WTC11 (cell line): ENCODE data around the gene CHMP2B. TPM values are rescaled to one million over a fixed set of nuclear protein-coding genes. Genes with fewer than 3 reads are reported as not detected.
"Not testable (repeated sequence)": the region's sequence is repeated elsewhere in the genome, so short reads cannot be mapped to it uniquely, and the experiment has no call there.

ENCODE experiments used
- ATAC-seq: fragments of 200-7000 bp; cut with Tn5 transposase; 2 replicates; pipeline ENCODE4 v1.10.0; 2021; ENCODE audit warnings: mild to moderate bottlenecking, moderate library complexity
- CTCF ChIA-PET: fragments of 300-600 bp; sonication (Branson Sonifier 250); formaldehyde crosslinking; loops from one replicate; lab custom pipeline; 2021; ENCODE audit warnings: antibody characterized with exemption; lab: Charles Lee
- POLR2A ChIA-PET: fragments of 350-600 bp; sonication (Branson Sonifier 250); formaldehyde crosslinking; loops from one replicate; lab custom pipeline; 2021; ENCODE audit warnings: antibody characterized with exemption; lab: Charles Lee
- DNase-seq: peaks from one replicate; pipeline ENCODE4 v3.0.0; 2021; ENCODE audit warnings: low spot score
- H3K27ac Mint-ChIP-seq: 2 replicates; pipeline ENCODE4 v1.8.0; 2021; ENCODE audit warnings: mixed read lengths
- H3K27me3 Mint-ChIP-seq: 2 replicates; pipeline ENCODE4 v1.8.0; 2021; ENCODE audit warnings: low read depth, mild to moderate bottlenecking, moderate library complexity, mixed read lengths
- H3K36me3 Mint-ChIP-seq: 2 replicates; pipeline ENCODE4 v1.8.0; 2021; ENCODE audit warnings: mixed read lengths
- H3K4me1 Mint-ChIP-seq: 2 replicates; pipeline ENCODE4 v1.8.0; 2022; ENCODE audit warnings: mixed read lengths
- H3K4me3 Mint-ChIP-seq: 2 replicates; pipeline ENCODE4 v1.8.0; 2021; ENCODE audit warnings: mild to moderate bottlenecking, moderate library complexity, mixed read lengths
- H3K9me3 Mint-ChIP-seq: 2 replicates; pipeline ENCODE4 v1.8.0; 2021; ENCODE audit warnings: mixed read lengths
- CREB1 ChIP-seq: sonication (generic); formaldehyde crosslinking; IDR thresholded peaks from 2 replicates; pipeline ENCODE4 v1.8.0; 2023; ENCODE audit warnings: mild to moderate bottlenecking, missing genetic modification reagents
- FOXK1 ChIP-seq: sonication (generic); formaldehyde crosslinking; IDR thresholded peaks from 2 replicates; pipeline ENCODE4 v1.8.0; 2022; ENCODE audit warnings: mild to moderate bottlenecking, moderate library complexity, missing genetic modification reagents
- HMGA2 ChIP-seq: fragments of 250-450 bp; sonication (Bioruptor Pico); IDR thresholded peaks from 2 replicates; pipeline ENCODE4 v1.4.0; 2021; ENCODE audit warnings: mild to moderate bottlenecking, moderate library complexity
- IRF2 ChIP-seq: sonication (generic); formaldehyde crosslinking; IDR thresholded peaks from 2 replicates; pipeline ENCODE4 v1.8.0; 2022; ENCODE audit warnings: low read depth, missing genetic modification reagents, borderline replicate concordance
- KAT7 ChIP-seq: sonication (generic); formaldehyde crosslinking; IDR thresholded peaks from 2 replicates; pipeline ENCODE4 v1.8.1; 2023; ENCODE audit warnings: missing genetic modification reagents, mild to moderate bottlenecking, borderline replicate concordance
- MYBL2 ChIP-seq: sonication (generic); formaldehyde crosslinking; IDR thresholded peaks from 2 replicates; pipeline ENCODE4 v1.8.1; 2023; ENCODE audit warnings: mild to moderate bottlenecking, moderate library complexity, missing genetic modification reagents
- NFE2L1 ChIP-seq: sonication (generic); formaldehyde crosslinking; IDR thresholded peaks from 2 replicates; pipeline ENCODE4 v1.8.1; 2023; ENCODE audit warnings: missing genetic modification reagents
- NR1H2 ChIP-seq: sonication (generic); formaldehyde crosslinking; IDR thresholded peaks from 2 replicates; pipeline ENCODE4 v1.9.0; 2021; ENCODE audit warnings: mild to moderate bottlenecking, moderate library complexity, missing genetic modification reagents
- NR3C1 ChIP-seq: sonication (generic); formaldehyde crosslinking; conservative IDR thresholded peaks from 2 replicates; pipeline ENCODE4 v1.8.1; 2023; ENCODE audit warnings: low read depth, mild to moderate bottlenecking, missing genetic modification reagents
- TEAD1 ChIP-seq: sonication (generic); formaldehyde crosslinking; IDR thresholded peaks from 2 replicates; pipeline ENCODE4 v1.8.0; 2022; ENCODE audit warnings: mild to moderate bottlenecking, missing genetic modification reagents
- ZNF317 ChIP-seq: sonication (generic); formaldehyde crosslinking; IDR thresholded peaks from 2 replicates; pipeline ENCODE4 v1.8.1; 2023; ENCODE audit warnings: low read depth, mild to moderate bottlenecking, moderate library complexity, missing genetic modification reagents, borderline replicate concordance
- ZNF423 ChIP-seq: fragments of 250-450 bp; sonication (Bioruptor Pico); IDR thresholded peaks from 2 replicates; pipeline ENCODE4 v2.1.2; 2022; ENCODE audit warnings: mild to moderate bottlenecking, moderate library complexity
- total RNA-seq: library from RNA; stranded (reverse); gene quantifications from 3 replicates; pipeline ENCODE4 v1.2.3, GENCODE V29; 2021
- TF ChIP-seq, protein P1 (sequence below): sonication (generic); formaldehyde crosslinking; IDR thresholded peaks from 2 replicates; pipeline ENCODE4 v1.8.0; 2023; ENCODE audit warnings: missing genetic modification reagents, mild to moderate bottlenecking, borderline replicate concordance
- TF ChIP-seq, protein P2 (sequence below): sonication (generic); formaldehyde crosslinking; IDR thresholded peaks from 2 replicates; pipeline ENCODE4 v1.8.1; 2022; ENCODE audit warnings: low read depth, mild to moderate bottlenecking, moderate library complexity, missing genetic modification reagents, borderline replicate concordance
- TF ChIP-seq, protein P3 (sequence below): sonication (generic); formaldehyde crosslinking; conservative IDR thresholded peaks from 2 replicates; pipeline ENCODE4 v1.8.1; 2023; ENCODE audit warnings: mild to moderate bottlenecking, low read depth, missing genetic modification reagents, moderate library complexity
- TF ChIP-seq, protein P4 (sequence below): sonication (generic); formaldehyde crosslinking; IDR thresholded peaks from 2 replicates; pipeline ENCODE4 v1.8.1; 2022; ENCODE audit warnings: missing genetic modification reagents, borderline replicate concordance
- TF ChIP-seq, protein P5 (sequence below): sonication (generic); formaldehyde crosslinking; IDR thresholded peaks from 2 replicates; pipeline ENCODE4 v1.8.0; 2022; ENCODE audit warnings: mild to moderate bottlenecking, missing genetic modification reagents

CHMP2B gene
- total RNA-seq, 1 experiment from 2014 or later = 37.8 TPM

DNA sequence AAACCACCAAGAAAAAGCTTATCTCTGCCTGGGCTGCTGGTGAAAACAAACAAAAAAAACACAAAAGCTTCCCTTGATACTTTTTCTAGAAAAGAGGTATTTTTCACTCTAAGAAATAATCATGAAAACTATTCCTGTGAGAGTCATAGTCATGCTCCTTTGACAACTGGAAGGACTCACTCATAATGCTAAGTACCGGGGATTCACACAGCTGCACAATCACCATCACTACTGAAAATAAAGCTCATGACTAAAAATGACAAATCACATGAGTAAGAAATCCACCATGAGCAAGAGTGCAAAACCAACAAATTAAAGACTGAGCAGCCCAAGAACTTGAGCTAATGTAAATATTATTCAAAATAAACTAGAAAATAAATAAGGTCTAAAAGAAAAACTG, 59.9 kb downstream of the CHMP2B start (continued):
- no peak for TF ChIP-seq ZNF317 (CRISPR knock-in tag)
- TF ChIP-seq, protein P1, sequence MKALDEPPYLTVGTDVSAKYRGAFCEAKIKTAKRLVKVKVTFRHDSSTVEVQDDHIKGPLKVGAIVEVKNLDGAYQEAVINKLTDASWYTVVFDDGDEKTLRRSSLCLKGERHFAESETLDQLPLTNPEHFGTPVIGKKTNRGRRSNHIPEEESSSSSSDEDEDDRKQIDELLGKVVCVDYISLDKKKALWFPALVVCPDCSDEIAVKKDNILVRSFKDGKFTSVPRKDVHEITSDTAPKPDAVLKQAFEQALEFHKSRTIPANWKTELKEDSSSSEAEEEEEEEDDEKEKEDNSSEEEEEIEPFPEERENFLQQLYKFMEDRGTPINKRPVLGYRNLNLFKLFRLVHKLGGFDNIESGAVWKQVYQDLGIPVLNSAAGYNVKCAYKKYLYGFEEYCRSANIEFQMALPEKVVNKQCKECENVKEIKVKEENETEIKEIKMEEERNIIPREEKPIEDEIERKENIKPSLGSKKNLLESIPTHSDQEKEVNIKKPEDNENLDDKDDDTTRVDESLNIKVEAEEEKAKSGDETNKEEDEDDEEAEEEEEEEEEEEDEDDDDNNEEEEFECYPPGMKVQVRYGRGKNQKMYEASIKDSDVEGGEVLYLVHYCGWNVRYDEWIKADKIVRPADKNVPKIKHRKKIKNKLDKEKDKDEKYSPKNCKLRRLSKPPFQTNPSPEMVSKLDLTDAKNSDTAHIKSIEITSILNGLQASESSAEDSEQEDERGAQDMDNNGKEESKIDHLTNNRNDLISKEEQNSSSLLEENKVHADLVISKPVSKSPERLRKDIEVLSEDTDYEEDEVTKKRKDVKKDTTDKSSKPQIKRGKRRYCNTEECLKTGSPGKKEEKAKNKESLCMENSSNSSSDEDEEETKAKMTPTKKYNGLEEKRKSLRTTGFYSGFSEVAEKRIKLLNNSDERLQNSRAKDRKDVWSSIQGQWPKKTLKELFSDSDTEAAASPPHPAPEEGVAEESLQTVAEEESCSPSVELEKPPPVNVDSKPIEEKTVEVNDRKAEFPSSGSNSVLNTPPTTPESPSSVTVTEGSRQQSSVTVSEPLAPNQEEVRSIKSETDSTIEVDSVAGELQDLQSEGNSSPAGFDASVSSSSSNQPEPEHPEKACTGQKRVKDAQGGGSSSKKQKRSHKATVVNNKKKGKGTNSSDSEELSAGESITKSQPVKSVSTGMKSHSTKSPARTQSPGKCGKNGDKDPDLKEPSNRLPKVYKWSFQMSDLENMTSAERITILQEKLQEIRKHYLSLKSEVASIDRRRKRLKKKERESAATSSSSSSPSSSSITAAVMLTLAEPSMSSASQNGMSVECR (CRISPR knock-in tag) = no peak
- TF ChIP-seq FOXK1 (CRISPR knock-in tag) = no peak
- TF ChIP-seq, protein P2, sequence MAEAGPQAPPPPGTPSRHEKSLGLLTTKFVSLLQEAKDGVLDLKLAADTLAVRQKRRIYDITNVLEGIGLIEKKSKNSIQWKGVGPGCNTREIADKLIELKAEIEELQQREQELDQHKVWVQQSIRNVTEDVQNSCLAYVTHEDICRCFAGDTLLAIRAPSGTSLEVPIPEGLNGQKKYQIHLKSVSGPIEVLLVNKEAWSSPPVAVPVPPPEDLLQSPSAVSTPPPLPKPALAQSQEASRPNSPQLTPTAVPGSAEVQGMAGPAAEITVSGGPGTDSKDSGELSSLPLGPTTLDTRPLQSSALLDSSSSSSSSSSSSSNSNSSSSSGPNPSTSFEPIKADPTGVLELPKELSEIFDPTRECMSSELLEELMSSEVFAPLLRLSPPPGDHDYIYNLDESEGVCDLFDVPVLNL = no peak
- no peak for TF ChIP-seq ZNF423
- TF ChIP-seq NR1H2 (CRISPR knock-in tag) = no peak
- no peak for TF ChIP-seq TEAD1 (CRISPR knock-in tag)
- no peak for TF ChIP-seq NR3C1
- TF ChIP-seq CREB1 (CRISPR knock-in tag) = no peak
- TF ChIP-seq, protein P3, sequence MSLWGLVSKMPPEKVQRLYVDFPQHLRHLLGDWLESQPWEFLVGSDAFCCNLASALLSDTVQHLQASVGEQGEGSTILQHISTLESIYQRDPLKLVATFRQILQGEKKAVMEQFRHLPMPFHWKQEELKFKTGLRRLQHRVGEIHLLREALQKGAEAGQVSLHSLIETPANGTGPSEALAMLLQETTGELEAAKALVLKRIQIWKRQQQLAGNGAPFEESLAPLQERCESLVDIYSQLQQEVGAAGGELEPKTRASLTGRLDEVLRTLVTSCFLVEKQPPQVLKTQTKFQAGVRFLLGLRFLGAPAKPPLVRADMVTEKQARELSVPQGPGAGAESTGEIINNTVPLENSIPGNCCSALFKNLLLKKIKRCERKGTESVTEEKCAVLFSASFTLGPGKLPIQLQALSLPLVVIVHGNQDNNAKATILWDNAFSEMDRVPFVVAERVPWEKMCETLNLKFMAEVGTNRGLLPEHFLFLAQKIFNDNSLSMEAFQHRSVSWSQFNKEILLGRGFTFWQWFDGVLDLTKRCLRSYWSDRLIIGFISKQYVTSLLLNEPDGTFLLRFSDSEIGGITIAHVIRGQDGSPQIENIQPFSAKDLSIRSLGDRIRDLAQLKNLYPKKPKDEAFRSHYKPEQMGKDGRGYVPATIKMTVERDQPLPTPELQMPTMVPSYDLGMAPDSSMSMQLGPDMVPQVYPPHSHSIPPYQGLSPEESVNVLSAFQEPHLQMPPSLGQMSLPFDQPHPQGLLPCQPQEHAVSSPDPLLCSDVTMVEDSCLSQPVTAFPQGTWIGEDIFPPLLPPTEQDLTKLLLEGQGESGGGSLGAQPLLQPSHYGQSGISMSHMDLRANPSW (CRISPR knock-in tag) = no peak

DNA sequence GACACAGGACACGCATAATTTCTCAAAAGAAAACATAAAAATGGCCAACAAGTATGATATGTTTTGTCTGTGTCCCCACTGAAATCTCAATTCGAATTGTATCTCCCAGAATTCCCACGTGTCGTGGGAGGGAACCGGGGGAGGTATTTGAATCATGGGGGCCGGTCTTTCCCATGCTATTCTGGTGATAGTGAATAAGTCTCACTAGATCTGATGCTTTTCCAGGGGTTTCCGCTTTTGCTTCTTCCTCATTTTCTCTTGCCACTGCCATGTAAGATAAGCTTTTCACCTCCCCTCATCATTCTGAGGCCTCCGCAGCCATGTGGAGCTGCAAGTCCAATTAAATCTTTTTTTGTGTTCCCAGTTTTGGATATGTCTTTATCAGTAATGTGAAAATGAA, 61.3 kb downstream of the CHMP2B start:
- ATAC-seq = no peak
- no peak for DNase-seq
- no peak overlapping the region for H3K27ac Mint-ChIP-seq
- H3K27me3 Mint-ChIP-seq = no peaks in the 10 kb centered on the region
- no peaks in the 10 kb centered on the region for H3K4me1 Mint-ChIP-seq
- POLR2A ChIA-PET = no interaction called here
- peaks cover 11% of the 10 kb centered on the region for H3K9me3 Mint-ChIP-seq
- CTCF ChIA-PET = no interaction called here
- TF ChIP-seq, protein P4, sequence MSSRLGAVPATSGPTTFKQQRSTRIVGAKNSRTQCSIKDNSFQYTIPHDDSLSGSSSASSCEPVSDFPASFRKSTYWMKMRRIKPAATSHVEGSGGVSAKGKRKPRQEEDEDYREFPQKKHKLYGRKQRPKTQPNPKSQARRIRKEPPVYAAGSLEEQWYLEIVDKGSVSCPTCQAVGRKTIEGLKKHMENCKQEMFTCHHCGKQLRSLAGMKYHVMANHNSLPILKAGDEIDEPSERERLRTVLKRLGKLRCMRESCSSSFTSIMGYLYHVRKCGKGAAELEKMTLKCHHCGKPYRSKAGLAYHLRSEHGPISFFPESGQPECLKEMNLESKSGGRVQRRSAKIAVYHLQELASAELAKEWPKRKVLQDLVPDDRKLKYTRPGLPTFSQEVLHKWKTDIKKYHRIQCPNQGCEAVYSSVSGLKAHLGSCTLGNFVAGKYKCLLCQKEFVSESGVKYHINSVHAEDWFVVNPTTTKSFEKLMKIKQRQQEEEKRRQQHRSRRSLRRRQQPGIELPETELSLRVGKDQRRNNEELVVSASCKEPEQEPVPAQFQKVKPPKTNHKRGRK (CRISPR knock-in tag) = no peak
- TF ChIP-seq MYBL2 = no peak
- H3K4me3 Mint-ChIP-seq = no peak overlapping the region
- no peaks in the 10 kb centered on the region for H3K36me3 Mint-ChIP-seq

DNA sequence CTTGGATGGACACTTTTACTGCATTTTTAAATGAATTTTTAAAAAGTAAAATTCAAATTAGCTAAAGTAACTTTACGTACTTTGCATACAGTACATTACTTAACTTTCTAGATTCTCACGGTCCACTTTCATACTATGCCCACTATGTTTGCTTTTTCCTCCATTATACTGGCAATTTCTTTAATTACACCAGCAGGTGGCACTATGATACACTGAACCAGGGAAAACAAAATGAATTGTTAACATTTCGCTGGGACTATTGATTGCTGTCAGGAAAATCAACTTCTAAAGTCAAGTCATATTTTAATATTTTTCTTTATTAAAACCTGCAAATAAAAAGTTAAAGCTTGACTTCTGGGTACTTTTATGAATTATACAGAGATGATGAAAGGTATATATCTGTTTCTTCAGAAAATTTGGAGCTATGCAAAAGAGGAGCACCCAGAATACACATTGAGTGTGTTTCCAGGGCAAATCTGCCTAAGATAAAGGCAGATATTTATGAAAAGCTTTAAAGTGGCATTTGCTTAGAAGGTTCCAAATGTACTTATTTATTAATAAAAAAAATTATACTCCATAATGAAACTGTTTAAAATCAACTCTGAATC, 71.1 kb downstream of the CHMP2B start:
- DNase-seq = no peak
- POLR2A ChIA-PET = no interaction called here
- no peak for TF ChIP-seq IRF2 (CRISPR knock-in tag)
- no peak for TF ChIP-seq KAT7 (CRISPR knock-in tag)
- no peak for TF ChIP-seq HMGA2
- TF ChIP-seq, protein P5, sequence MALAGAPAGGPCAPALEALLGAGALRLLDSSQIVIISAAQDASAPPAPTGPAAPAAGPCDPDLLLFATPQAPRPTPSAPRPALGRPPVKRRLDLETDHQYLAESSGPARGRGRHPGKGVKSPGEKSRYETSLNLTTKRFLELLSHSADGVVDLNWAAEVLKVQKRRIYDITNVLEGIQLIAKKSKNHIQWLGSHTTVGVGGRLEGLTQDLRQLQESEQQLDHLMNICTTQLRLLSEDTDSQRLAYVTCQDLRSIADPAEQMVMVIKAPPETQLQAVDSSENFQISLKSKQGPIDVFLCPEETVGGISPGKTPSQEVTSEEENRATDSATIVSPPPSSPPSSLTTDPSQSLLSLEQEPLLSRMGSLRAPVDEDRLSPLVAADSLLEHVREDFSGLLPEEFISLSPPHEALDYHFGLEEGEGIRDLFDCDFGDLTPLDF = no peak
- TF ChIP-seq NFE2L1 (CRISPR knock-in tag) = no peak

DNA sequence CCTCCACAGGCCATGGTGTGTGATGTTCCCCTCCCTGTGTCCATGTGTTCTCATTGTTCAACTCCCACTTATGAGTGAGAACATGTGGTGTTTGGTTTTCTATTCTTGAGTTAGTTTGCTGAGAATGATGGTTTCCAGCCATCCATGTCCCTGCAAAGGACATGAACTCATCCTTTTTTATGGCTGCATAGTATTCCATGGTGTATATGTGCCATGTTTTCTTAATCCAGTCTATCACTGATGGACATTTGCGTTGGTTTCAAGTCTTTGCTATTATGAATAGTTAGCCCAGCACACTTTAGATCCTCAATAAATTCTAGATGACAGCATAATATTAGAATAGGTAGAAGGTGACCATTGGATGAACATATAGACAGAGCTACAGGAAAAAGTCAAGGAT, 77.9 kb downstream of the CHMP2B start:
- DNase-seq, H3K27ac Mint-ChIP-seq, ATAC-seq, H3K4me3 Mint-ChIP-seq, H3K4me1 Mint-ChIP-seq, H3K9me3 Mint-ChIP-seq, CTCF ChIA-PET, POLR2A ChIA-PET, H3K36me3 Mint-ChIP-seq, H3K27me3 Mint-ChIP-seq: not testable (repeated sequence)

More for the DNA sequence above, 71.1 kb downstream of the CHMP2B start:
- ATAC-seq = peak; percentile 60
- H3K9me3 Mint-ChIP-seq = peaks cover 6% of the 10 kb centered on the region
- no peaks in the 10 kb centered on the region for H3K27me3 Mint-ChIP-seq
- no peak overlapping the region for H3K4me3 Mint-ChIP-seq
- no peaks in the 10 kb centered on the region for H3K36me3 Mint-ChIP-seq
- CTCF ChIA-PET = interaction anchor here (0.6 to 1.4 kb wide), 5 partner anchors 11 to 707 kb away, joined by 3 to 7 read pairs (median 4); no protein-coding TSS in a partner anchor
- H3K27ac Mint-ChIP-seq = no peak overlapping the region
- H3K4me1 Mint-ChIP-seq = no peaks in the 10 kb centered on the region
